ENCODE measurements around the gene KCNA2. TPM values are rescaled to one million over a fixed set of nuclear protein-coding genes. Genes with fewer than 3 reads are reported as not detected.

The KCNA2 gene
- polyA plus RNA-seq, 3 donors = not detected

GRCh38 chr1:110617116-110617515 is 11.0 kb upstream of the KCNA2 start:
- peaks cover 0 to 2% (median 0%) of the 10 kb centered on the region in 7 donors for H3K9me3 Mint-ChIP-seq
- no peaks in the 10 kb centered on the region for H3K9me3 ChIP-seq (replicated peaks in 1 of 2; ENCODE audit: control insufficient read depth in 1 of 2, insufficient read depth in 1 of 2, low read length in 2 of 2)
- H3K4me3 ChIP-seq (replicated peaks in 1 of 3; ENCODE audit: low read depth in 2 of 3, low read length in 3 of 3) = no peak overlapping the region
- H3K79me2 ChIP-seq (ENCODE audit: insufficient read depth, low read length) = no peaks in the 10 kb centered on the region
- H3K4me1 Mint-ChIP-seq = peaks cover 43% of the 10 kb centered on the region
- no peaks in the 10 kb centered on the region for H3K27me3 ChIP-seq (ENCODE audit: control insufficient read depth in 2 of 2, insufficient read depth in 2 of 2, low read length in 2 of 2)
- H3K27ac Mint-ChIP-seq = peak overlapping the region in 1 of 7 donors; percentile 20
- WGBS (ENCODE audit: insufficient coverage) = 93% methylated on average over 3 of the region's 3 CpGs
- intact Hi-C loops (cut with micrococcal nuclease) = loop anchor here (5.0 kb wide), 3 partner anchors 95 to 165 kb away; no protein-coding TSS in a partner anchor
- peaks cover 5 to 10% (median 10%) of the 10 kb centered on the region in 3 donors for H3K27me3 Mint-ChIP-seq (ENCODE audit: low read depth in 3 of 3)
- H3K4me2 ChIP-seq (replicated peaks; ENCODE audit: extremely low read depth, low read length, poor library complexity, severe bottlenecking) = no peak overlapping the region
- peaks cover 34 to 40% of the 10 kb centered on the region in 2 donors for H3K4me1 ChIP-seq (ENCODE audit: control insufficient read depth in 1 of 2, insufficient read depth in 2 of 2, low read length in 2 of 2)
- no peak for DNase-seq
- no peak for TF ChIP-seq CTCF (IDR thresholded peaks at IDR 0.05)
- no peaks in the 10 kb centered on the region for H3K36me3 Mint-ChIP-seq
- no peak overlapping the region for H2AFZ ChIP-seq (ENCODE audit: insufficient read depth, low read depth, low read length, poor library complexity, severe bottlenecking)
- H3K4me3 Mint-ChIP-seq = no peak overlapping the region
- H3K9ac ChIP-seq (ENCODE audit: insufficient read depth, low read length, poor library complexity, severe bottlenecking) = no peak overlapping the region
- no peaks in the 10 kb centered on the region for H3K36me3 ChIP-seq (replicated peaks in 1 of 2; ENCODE audit: control insufficient read depth in 1 of 2, insufficient read depth in 2 of 2, low read length in 2 of 2)
- no peak overlapping the region for H3K27ac ChIP-seq (ENCODE audit: low read depth in 1 of 2, low read length in 2 of 2)
- no peaks in the 10 kb centered on the region for H4K20me1 ChIP-seq (ENCODE audit: insufficient read depth, low read length)

- no peak for TF ChIP-seq CTCF (IDR thresholded peaks at IDR 0.05)
- no peaks in the 10 kb centered on the region for H3K79me2 ChIP-seq (ENCODE audit: insufficient read depth, low read length)
- H3K36me3 ChIP-seq (replicated peaks in 1 of 2; ENCODE audit: control insufficient read depth in 1 of 2, insufficient read depth in 2 of 2, low read length in 2 of 2) = no peaks in the 10 kb centered on the region
- Mint-ChIP-seq H3K4me1 (peaks cover 43% of the 10 kb centered on the region), H3K27me3 (ENCODE audit: low read depth in 3 of 3) (peaks cover 6 to 12% (median 12%) of the 10 kb centered on the region in 3 donors), H3K36me3 (no peaks in the 10 kb centered on the region), H3K27ac (no peak overlapping the region), H3K9me3 (peaks cover 0 to 2% (median 0%) of the 10 kb centered on the region in 7 donors), H3K4me3 (no peak overlapping the region)
- H3K27me3 ChIP-seq (ENCODE audit: control insufficient read depth in 2 of 2, insufficient read depth in 2 of 2, low read length in 2 of 2) = no peaks in the 10 kb centered on the region
- no peak overlapping the region for H3K4me2 ChIP-seq (replicated peaks; ENCODE audit: extremely low read depth, low read length, poor library complexity, severe bottlenecking)
- WGBS (ENCODE audit: insufficient coverage) = 0% methylated on average over 2 of the region's 3 CpGs
- intact Hi-C loops (cut with micrococcal nuclease) = loop anchor here (5.0 kb wide), 3 partner anchors 94 to 166 kb away; no protein-coding TSS in a partner anchor
- H3K4me3 ChIP-seq (replicated peaks in 1 of 3; ENCODE audit: low read depth in 2 of 3, low read length in 3 of 3) = no peak overlapping the region
- no peak overlapping the region for H3K9ac ChIP-seq (ENCODE audit: insufficient read depth, low read length, poor library complexity, severe bottlenecking)
- H3K4me1 ChIP-seq (ENCODE audit: control insufficient read depth in 1 of 2, insufficient read depth in 2 of 2, low read length in 2 of 2) = peaks cover 34 to 40% of the 10 kb centered on the region in 2 donors
- DNase-seq = peak; percentile 33 to 60 (median 53)
- H3K9me3 ChIP-seq (replicated peaks in 1 of 2; ENCODE audit: control insufficient read depth in 1 of 2, insufficient read depth in 1 of 2, low read length in 2 of 2) = no peaks in the 10 kb centered on the region
- no peaks in the 10 kb centered on the region for H4K20me1 ChIP-seq (ENCODE audit: insufficient read depth, low read length)
- H2AFZ ChIP-seq (ENCODE audit: insufficient read depth, low read depth, low read length, poor library complexity, severe bottlenecking) = no peak overlapping the region
- H3K27ac ChIP-seq (ENCODE audit: low read depth in 1 of 2, low read length in 2 of 2) = no peak overlapping the region
Measured at GRCh38 chr1:110616587-110616986, 10.4 kb upstream of the KCNA2 start.

Measured in CD14-positive monocyte (primary cell).